Neural cell (in vitro differentiated cells): ENCODE data around the gene PCP4. TPM values are rescaled to one million over a fixed set of nuclear protein-coding genes. Genes with fewer than 3 reads are reported as not detected.
"Not testable (repeated sequence)": the region's sequence is repeated elsewhere in the genome, so short reads cannot be mapped to it uniquely, and the experiment has no call there.

Experiments
- H2AFZ ChIP-seq: fragments of 200-600, 300-800 bp; sonication (generic), shearing (Covaris generic); 2 replicates; pipeline ENCODE4 v1.6.0; 2014; ENCODE audit warnings: low read depth, mild to moderate bottlenecking, antibody characterized with exemption, low read length, moderate library complexity
- H3F3A ChIP-seq: fragments of 200-600 bp; shearing (Covaris generic); 2 replicates; pipeline ENCODE4 v1.6.1; 2016; ENCODE audit warnings: mild to moderate bottlenecking, moderate library complexity, mixed read lengths, antibody characterized with exemption, low read length; ENCODE audit not compliant: insufficient read depth, poor library complexity, severe bottlenecking
- H3K27ac ChIP-seq: fragments of 200-600, 300-800 bp; sonication (generic), shearing (Covaris generic); 2 replicates; pipeline ENCODE4 v1.5.1; 2014; ENCODE audit warnings: mild to moderate bottlenecking, low read length, moderate library complexity
- H3K27me3 ChIP-seq: fragments of 300-800, 200-600 bp; sonication (generic), shearing (Covaris generic); 2 replicates; pipeline ENCODE4 v1.6.0; 2014; ENCODE audit warnings: mild to moderate bottlenecking, low read depth, low read length, moderate library complexity; ENCODE audit not compliant: insufficient read depth
- H3K36me3 ChIP-seq: fragments of 300-800, 200-600 bp; sonication (generic), shearing (Covaris generic); 2 replicates; pipeline ENCODE4 v1.5.1; 2014; ENCODE audit warnings: mild to moderate bottlenecking, antibody characterized with exemption, low read length, moderate library complexity; ENCODE audit not compliant: insufficient read depth
- H3K4me2 ChIP-seq: fragments of 300-800, 200-600 bp; sonication (generic), shearing (Covaris generic); 2 replicates; pipeline ENCODE4 v1.6.0; 2014; ENCODE audit warnings: mild to moderate bottlenecking, low read length
- H3K4me3 ChIP-seq: fragments of 300-800, 200-600 bp; sonication (generic), shearing (Covaris generic); 2 replicates; pipeline ENCODE4 v1.5.1; 2014; ENCODE audit warnings: mild to moderate bottlenecking, low read length, moderate library complexity
- H3K79me2 ChIP-seq: fragments of 200-600 bp; shearing (Covaris generic); replicated peaks from 2 replicates; pipeline ENCODE4 v1.6.0; 2014; ENCODE audit warnings: mild to moderate bottlenecking, low read length, moderate library complexity; ENCODE audit not compliant: insufficient read depth
- H3K9ac ChIP-seq: fragments of 300-800, 200-600 bp; sonication (generic), shearing (Covaris generic); 2 replicates; pipeline ENCODE4 v1.6.1; 2016; ENCODE audit warnings: mild to moderate bottlenecking, low read length, mixed read lengths
- H3K9me2 ChIP-seq: fragments of 200-600 bp; shearing (Covaris generic); 2 replicates; pipeline ENCODE4 v1.6.1; 2016; ENCODE audit warnings: mild to moderate bottlenecking, low read length, mixed read lengths; ENCODE audit not compliant: insufficient read depth
- H3K9me3 ChIP-seq: fragments of 200-600, 300-800 bp; sonication (generic), shearing (Covaris generic); 2 replicates; pipeline ENCODE4 v1.6.1; 2016; ENCODE audit warnings: mild to moderate bottlenecking, mixed run types, low read length, moderate library complexity, mixed read lengths
- H4K20me1 ChIP-seq: fragments of 200-600 bp; shearing (Covaris generic); 2 replicates; pipeline ENCODE4 v1.6.1; 2016; ENCODE audit warnings: mild to moderate bottlenecking, mixed run types; ENCODE audit not compliant: insufficient read depth
- CTCF ChIP-seq: fragments of 450-650 bp; IDR thresholded peaks from 2 replicates; pipeline ENCODE4 v1.5.1; 2014; ENCODE audit warnings: antibody characterized with exemption, mild to moderate bottlenecking, moderate library complexity; ENCODE audit not compliant: poor library complexity, severe bottlenecking
- EP300 ChIP-seq: fragments of 450-650 bp; conservative IDR thresholded peaks from 2 replicates; pipeline ENCODE4 v1.6.1; 2014; ENCODE audit warnings: antibody characterized with exemption, mild to moderate bottlenecking, moderate library complexity; ENCODE audit not compliant: poor library complexity, severe bottlenecking
- EZH2 ChIP-seq: fragments of 200-600, 300-800 bp; shearing (Covaris generic), sonication (generic); IDR thresholded peaks from 2 replicates; pipeline ENCODE4 v1.6.1; 2014; ENCODE audit warnings: antibody characterized with exemption, low read length, borderline replicate concordance, mild to moderate bottlenecking; ENCODE audit not compliant: insufficient read depth, poor library complexity, severe bottlenecking
- MXI1 ChIP-seq: fragments of 450-650 bp; conservative IDR thresholded peaks from 2 replicates; pipeline ENCODE4 v1.6.1; 2014; ENCODE audit warnings: antibody characterized with exemption, mild to moderate bottlenecking; ENCODE audit not compliant: poor library complexity, severe bottlenecking
- POLR2AphosphoS5 ChIP-seq: IDR thresholded peaks from 2 replicates; pipeline ENCODE4 v1.6.1; 2012
- RAD21 ChIP-seq: fragments of 450-650 bp; conservative IDR thresholded peaks from 2 replicates; pipeline ENCODE4 v1.6.1; 2014; ENCODE audit warnings: antibody characterized with exemption, mild to moderate bottlenecking, moderate library complexity
- REST ChIP-seq: IDR thresholded peaks from 2 replicates; pipeline ENCODE4 v1.6.1; 2012; ENCODE audit warnings: borderline replicate concordance
- SMC3 ChIP-seq: fragments of 450-650 bp; conservative IDR thresholded peaks from 2 replicates; pipeline ENCODE4 v1.6.1; 2014; ENCODE audit warnings: antibody characterized with exemption, mild to moderate bottlenecking, moderate library complexity; ENCODE audit not compliant: poor library complexity
- TAF1 ChIP-seq: IDR thresholded peaks from 2 replicates; pipeline ENCODE4 v1.6.1; 2012; ENCODE audit warnings: low read depth
- polyA plus RNA-seq: library from polyadenylated mRNA; depleted of rRNA; stranded (reverse); fragments of >200 nt; gene quantifications from 2 replicates; pipeline ENCODE4 v1.2.3, GENCODE V29; 2014

Gene PCP4
- polyA plus RNA-seq, 1 donor from 2014 or later = 10.1 TPM

GRCh38 chr21:39888848-39889247 is 21.6 kb downstream of the PCP4 start:
- H2AFZ ChIP-seq = no peak overlapping the region
- H3K9me3 ChIP-seq = no peaks in the 10 kb centered on the region
- TF ChIP-seq SMC3 = no peak
- TF ChIP-seq MXI1 = no peak
- TF ChIP-seq CTCF = no peak
- no peak for TF ChIP-seq EZH2
- no peak for TF ChIP-seq REST
- TF ChIP-seq POLR2AphosphoS5 = no peak
- TF ChIP-seq RAD21 = no peak
- no peak for TF ChIP-seq TAF1
- TF ChIP-seq EP300 = no peak
- no peaks in the 10 kb centered on the region for H3K27me3 ChIP-seq
- H3K27ac ChIP-seq = no peak overlapping the region
- H3K9ac ChIP-seq = no peak overlapping the region
- H3K4me2 ChIP-seq = no peak overlapping the region
- H4K20me1 ChIP-seq = no peaks in the 10 kb centered on the region
- no peaks in the 10 kb centered on the region for H3F3A ChIP-seq
- no peaks in the 10 kb centered on the region for H3K9me2 ChIP-seq
- no peaks in the 10 kb centered on the region for H3K79me2 ChIP-seq
- H3K4me3 ChIP-seq = no peak overlapping the region
- H3K36me3 ChIP-seq = no peaks in the 10 kb centered on the region

- TF ChIP-seq REST (no peak), POLR2AphosphoS5 (no peak), SMC3 (no peak), MXI1 (no peak), RAD21 (no peak)
Observed at GRCh38 chr21:39891111-39891510, 23.9 kb downstream of the PCP4 start.

GRCh38 chr21:39891863-39892262 is 24.6 kb downstream of the PCP4 start:
- not testable (repeated sequence) for H3K27ac ChIP-seq, H3K9ac ChIP-seq, H3K36me3 ChIP-seq, H2AFZ ChIP-seq, H3K79me2 ChIP-seq, H4K20me1 ChIP-seq, H3F3A ChIP-seq, H3K27me3 ChIP-seq, H3K4me3 ChIP-seq, H3K9me3 ChIP-seq, H3K4me2 ChIP-seq, H3K9me2 ChIP-seq

More at GRCh38 chr21:39891111-39891510, 23.9 kb downstream of the PCP4 start:
- Histone ChIP-seq H3K4me3 (no peak overlapping the region), H3K79me2 (no peaks in the 10 kb centered on the region), H3K27me3 (no peaks in the 10 kb centered on the region), H4K20me1 (no peaks in the 10 kb centered on the region), H3K9ac (no peak overlapping the region), H3K4me2 (no peak overlapping the region), H2AFZ (no peak overlapping the region), H3K9me2 (no peaks in the 10 kb centered on the region), H3K9me3 (no peaks in the 10 kb centered on the region), H3K36me3 (no peaks in the 10 kb centered on the region), H3F3A (no peaks in the 10 kb centered on the region), H3K27ac (no peak overlapping the region)
